A549 (cell line): Measurements from ENCODE around the gene KLHL36. TPM values are rescaled to one million over a fixed set of nuclear protein-coding genes. Genes with fewer than 3 reads are reported as not detected.
A peak's percentile ranks its signal among the peaks of the same experiment; 100 is the strongest.

Experiments
- ATAC-seq, 2 experiments: fragments of 200-7000 bp in 1 of 2; fragments of >200 bp in 1 of 2; cut with Nextera tagmentation in 1 of 2; cut with Tn5 transposase in 1 of 2; 3 replicates each; pipeline versions ENCODE4 v1.8.0 to v1.9.1; 2018 to 2020; ENCODE audit warnings: mild to moderate bottlenecking in 1 of 2, moderate library complexity in 1 of 2
- CTCF ChIA-PET: fragments of 300-600 bp; sonication (Branson Sonifier 250); formaldehyde crosslinking; extraction: SDS; loops from one replicate; lab custom pipeline; 2021; ENCODE audit warnings: antibody characterized with exemption, inconsistent platforms; lab: Yijun Ruan, JAX
- POLR2A ChIA-PET: fragments of 350-600 bp; formaldehyde crosslinking; extraction: SDS; loops from one replicate; lab custom pipeline; 2021; ENCODE audit warnings: antibody characterized with exemption, inconsistent platforms; lab: Yijun Ruan, JAX
- DNase-seq, 2 experiments: peaks; one replicate each; pipeline versions ENCODE4 v3.0.0 to v3.0.0-alpha.2; 2011 to 2016; ENCODE audit warnings: low read depth in 1 of 2, low spot score in 1 of 2
- FAIRE-seq: peaks from 2 replicates; lab custom pipeline; 2011; peaks lifted over from hg19 to GRCh38; lab: Jason Lieb, UNC
- H3K27ac ChIP-seq, 2 experiments: fragments of >200 bp; sonication (Bioruptor Twin); formaldehyde crosslinking; 3 replicates each; pipeline ENCODE4 v1.5.1; 2016 to 2017
- H3K4me1 ChIP-seq: fragments of >200 bp; sonication (Bioruptor Twin); formaldehyde crosslinking; 3 replicates; pipeline ENCODE4 v1.6.1; 2016
- H3K4me2 ChIP-seq: fragments of >200 bp; sonication (Bioruptor Twin); formaldehyde crosslinking; 3 replicates; pipeline ENCODE4 v1.6.1; 2016
- H3K4me3 ChIP-seq: fragments of >200 bp; sonication (Bioruptor Twin); formaldehyde crosslinking; 3 replicates; pipeline ENCODE4 v1.5.1; 2016
- H3K9me3 ChIP-seq: fragments of >200 bp; sonication (Bioruptor Twin); formaldehyde crosslinking; 3 replicates; pipeline ENCODE4 v1.6.1; 2016
- ATOH8 ChIP-seq: fragments of 250-450 bp; sonication (Bioruptor Pico); IDR thresholded peaks from 2 replicates; pipeline ENCODE4 v1.5.0; 2020; ENCODE audit warnings: low read depth, mild to moderate bottlenecking, moderate library complexity
- CBX2 ChIP-seq: fragments of 200-600 bp; sonication (generic); IDR thresholded peaks from 2 replicates; pipeline ENCODE4 v1.6.1; 2016; ENCODE audit warnings: low read depth, mild to moderate bottlenecking, borderline replicate concordance
- CBX8 ChIP-seq: fragments of 200-600 bp; sonication (generic); IDR thresholded peaks from 2 replicates; pipeline ENCODE4 v1.6.1; 2016
- CEBPB ChIP-seq, 2 experiments: fragments of >200 bp in 1 of 2; sonication (Bioruptor Twin) in 1 of 2; formaldehyde crosslinking in 1 of 2; IDR thresholded peaks; 2 replicates each; pipeline ENCODE4 v1.6.1; 2012 to 2016
- CHD2 ChIP-seq: fragments of 150-350 bp; IDR thresholded peaks from 2 replicates; pipeline ENCODE4 v1.6.1; 2014; ENCODE audit warnings: low read length; ENCODE audit not compliant: partially characterized antibody
- EHF ChIP-seq: fragments of 250-450 bp; sonication (Bioruptor Pico); IDR thresholded peaks from 2 replicates; pipeline ENCODE4 v1.5.0; 2020; ENCODE audit warnings: mild to moderate bottlenecking
- EP300 ChIP-seq, 2 experiments: fragments of >200 bp; sonication (Bioruptor Twin); formaldehyde crosslinking; IDR thresholded peaks; 2 replicates in 1 of 2; 3 replicates in 1 of 2; pipeline ENCODE4 v1.6.1; 2016 to 2017
- FOSL2 ChIP-seq, 2 experiments: fragments of 450-650 bp in 1 of 2; fragments of >200 bp in 1 of 2; sonication (Bioruptor Twin) in 1 of 2; formaldehyde crosslinking; IDR thresholded peaks; 2 replicates each; pipeline versions ENCODE4 v1.5.0 to v1.6.1; 2016 to 2020; ENCODE audit warnings: mild to moderate bottlenecking in 1 of 2, moderate library complexity in 1 of 2
- FOXS1 ChIP-seq: fragments of 250-450 bp; sonication (Bioruptor Pico); IDR thresholded peaks from 2 replicates; pipeline ENCODE4 v1.5.0; 2020; ENCODE audit warnings: mild to moderate bottlenecking, moderate library complexity
- GATA3 ChIP-seq: IDR thresholded peaks from 2 replicates; pipeline ENCODE4 v1.6.1; 2012; ENCODE audit warnings: borderline replicate concordance
- HDAC2 ChIP-seq: fragments of 200-600 bp; sonication (generic); IDR thresholded peaks from 2 replicates; pipeline ENCODE4 v1.6.1; 2016
- HOXA7 ChIP-seq: fragments of 250-450 bp; sonication (Bioruptor Pico); IDR thresholded peaks from 2 replicates; pipeline ENCODE4 v1.5.0; 2020; ENCODE audit warnings: mild to moderate bottlenecking, moderate library complexity
- HOXB13 ChIP-seq: fragments of 250-450 bp; sonication (Bioruptor Pico); IDR thresholded peaks from 2 replicates; pipeline ENCODE4 v1.5.0; 2020; ENCODE audit warnings: low read depth, mild to moderate bottlenecking, moderate library complexity
- JUN ChIP-seq, 2 experiments: fragments of >200 bp; sonication (Bioruptor Twin); formaldehyde crosslinking; IDR thresholded peaks; 2 replicates in 1 of 2; 3 replicates in 1 of 2; pipeline ENCODE4 v1.6.1; 2016 to 2017
- JUNB ChIP-seq: fragments of >200 bp; sonication (Bioruptor Twin); formaldehyde crosslinking; IDR thresholded peaks from 2 replicates; pipeline ENCODE4 v1.6.1; 2016
- KDM1A ChIP-seq: fragments of 200-600 bp; sonication (generic); IDR thresholded peaks from 2 replicates; pipeline ENCODE4 v1.6.1; 2016; ENCODE audit warnings: low read depth, mild to moderate bottlenecking
- MAFK ChIP-seq: fragments of 450-650 bp; IDR thresholded peaks from 2 replicates; pipeline ENCODE4 v1.6.1; 2014; ENCODE audit not compliant: partially characterized antibody
- MAX ChIP-seq: IDR thresholded peaks from 2 replicates; pipeline ENCODE4 v1.6.1; 2012
- MAZ ChIP-seq: fragments of 150-350 bp; IDR thresholded peaks from 2 replicates; pipeline ENCODE4 v1.6.1; 2014; ENCODE audit warnings: antibody characterized with exemption, low read depth, low read length, borderline replicate concordance
- MYC ChIP-seq: IDR thresholded peaks from 2 replicates; pipeline ENCODE4 v1.6.1; 2012; ENCODE audit warnings: mild to moderate bottlenecking, inconsistent platforms, low read length, improper control_type of control experiment, borderline replicate concordance
- NFE2L2 ChIP-seq: fragments of 150-350 bp; conservative IDR thresholded peaks from 2 replicates; pipeline ENCODE4 v1.6.1; 2014; ENCODE audit warnings: low read length
- NPAS2 ChIP-seq: fragments of 250-450 bp; sonication (Bioruptor Pico); IDR thresholded peaks from 2 replicates; pipeline ENCODE4 v1.8.0; 2022; ENCODE audit warnings: mild to moderate bottlenecking, moderate library complexity, borderline replicate concordance
- PHF8 ChIP-seq: fragments of 200-600 bp; sonication (generic); IDR thresholded peaks from 2 replicates; pipeline ENCODE4 v1.6.1; 2016; ENCODE audit warnings: low read depth, mild to moderate bottlenecking, antibody characterized with exemption, moderate library complexity, borderline replicate concordance
- RAD21 ChIP-seq, 2 experiments: fragments of >200 bp in 1 of 2; sonication (Bioruptor Twin) in 1 of 2; formaldehyde crosslinking in 1 of 2; IDR thresholded peaks in 1 of 2; conservative IDR thresholded peaks in 1 of 2; 2 replicates in 1 of 2; 3 replicates in 1 of 2; pipeline ENCODE4 v1.6.1; 2012 to 2018; ENCODE audit warnings: inconsistent platforms in 1 of 2
- RCOR1 ChIP-seq: fragments of 150-350 bp; IDR thresholded peaks from 2 replicates; pipeline ENCODE4 v1.6.1; 2014; ENCODE audit warnings: antibody characterized with exemption, low read length, low read depth
- SMC3 ChIP-seq: fragments of >200 bp; sonication (Bioruptor Twin); formaldehyde crosslinking; IDR thresholded peaks from 3 replicates; pipeline ENCODE4 v1.6.1; 2018; ENCODE audit warnings: inconsistent platforms
- ZFP36 ChIP-seq: fragments of 450-650 bp; IDR thresholded peaks from 2 replicates; pipeline ENCODE4 v1.6.1; 2014; ENCODE audit warnings: borderline replicate concordance; ENCODE audit not compliant: partially characterized antibody
- WGBS: methylation state at CpG from one replicate; pipeline ENCODE4 v1.1.6; 2017; ENCODE audit errors: missing lambda C conversion rate; 5-methylcytosine and 5-hydroxymethylcytosine counted together
- polyA plus RNA-seq, 4 experiments: library from polyadenylated mRNA; depleted of rRNA in 3 of 4; stranded (reverse); fragments of >200 nt; fragmentation: RNase III in 1 of 4; extraction: RNeasy Plus Mini Kit Qiagen cat#74134 plus additional on column Dnase treatment in 1 of 4; gene quantifications; 2 replicates in 3 of 4; 3 replicates in 1 of 4; pipeline ENCODE4 v1.2.3, GENCODE V29; 2011 to 2017
- TF ChIP-seq, protein P1 (sequence below): fragments of 450-650 bp; IDR thresholded peaks from 2 replicates; pipeline ENCODE4 v1.6.1; 2014; ENCODE audit warnings: antibody characterized with exemption
- TF ChIP-seq, protein P2 (sequence below): fragments of 250-450 bp; sonication (Bioruptor Pico); IDR thresholded peaks from 2 replicates; pipeline ENCODE4 v1.5.0; 2021; ENCODE audit warnings: mild to moderate bottlenecking, moderate library complexity, borderline replicate concordance
- TF ChIP-seq, protein P3 (sequence below): IDR thresholded peaks from 2 replicates; pipeline ENCODE4 v1.6.1; 2012; ENCODE audit warnings: low read depth, borderline replicate concordance
- TF ChIP-seq, protein P4 (sequence below): fragments of >200 bp; sonication (Bioruptor Twin); formaldehyde crosslinking; IDR thresholded peaks from 3 replicates; pipeline ENCODE4 v1.6.1; 2016
- TF ChIP-seq, protein P5 (sequence below): IDR thresholded peaks from 2 replicates; pipeline ENCODE4 v1.6.1; 2012

The KLHL36 gene
- polyA plus RNA-seq, 2 of the 4 experiments (the other 2 are of a cell fraction) = 20.0 to 21.0 TPM

GRCh38 chr16:84618581-84619460 is 29.5 kb upstream of the KLHL36 start:
- TF ChIP-seq KDM1A (no peak), EP300 (IDR thresholded peaks at IDR 0.05) (peak in 1 of 2 experiments; percentile 76; a peak in 1 of 5 replicates), ATOH8 (no peak), EHF (CRISPR knock-in tag) (no peak), NPAS2 (CRISPR knock-in tag) (no peak), MAFK (peak; percentile 11), RAD21 (conservative IDR thresholded peaks at IDR 0.05 in 1 of 2, IDR thresholded peaks at IDR 0.05 in 1 of 2) (peak in 1 of 2 experiments; percentile 34; a peak in 1 of 5 replicates), MAZ (no peak), CEBPB (IDR thresholded peaks at IDR 0.05) (peak in 1 of 2 experiments; percentile 75; a peak in 2 of 4 replicates), CHD2 (no peak), NFE2L2 (no peak), CBX8 (no peak), MYC (peak; percentile 51; the same call in 1 of the 2 replicates), PHF8 (no peak), JUNB (peak; percentile 92), HOXA7 (CRISPR knock-in tag) (no peak), RCOR1 (no peak), FOSL2 (IDR thresholded peaks at IDR 0.05) (peak; percentile 95), FOSL2 (CRISPR knock-in tag; IDR thresholded peaks at IDR 0.05) (peak; percentile 98), HOXB13 (no peak), CBX2 (no peak), GATA3 (peak; percentile 76; the same call in 1 of the 2 replicates), FOXS1 (CRISPR knock-in tag) (0 out of 2 replicates have a peak, but pooled peaks have one; percentile 38), HDAC2 (no peak), JUN (IDR thresholded peaks at IDR 0.05) (peak; percentile 23 to 56; a peak in 2 of 5 replicates), ZFP36 (no peak), MAX (peak; percentile 85), SMC3 (0 out of 3 replicates have a peak, but pooled peaks have one; percentile 11)
- TF ChIP-seq, protein P1, sequence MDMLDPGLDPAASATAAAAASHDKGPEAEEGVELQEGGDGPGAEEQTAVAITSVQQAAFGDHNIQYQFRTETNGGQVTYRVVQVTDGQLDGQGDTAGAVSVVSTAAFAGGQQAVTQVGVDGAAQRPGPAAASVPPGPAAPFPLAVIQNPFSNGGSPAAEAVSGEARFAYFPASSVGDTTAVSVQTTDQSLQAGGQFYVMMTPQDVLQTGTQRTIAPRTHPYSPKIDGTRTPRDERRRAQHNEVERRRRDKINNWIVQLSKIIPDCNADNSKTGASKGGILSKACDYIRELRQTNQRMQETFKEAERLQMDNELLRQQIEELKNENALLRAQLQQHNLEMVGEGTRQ = no peak
- TF ChIP-seq, protein P2, sequence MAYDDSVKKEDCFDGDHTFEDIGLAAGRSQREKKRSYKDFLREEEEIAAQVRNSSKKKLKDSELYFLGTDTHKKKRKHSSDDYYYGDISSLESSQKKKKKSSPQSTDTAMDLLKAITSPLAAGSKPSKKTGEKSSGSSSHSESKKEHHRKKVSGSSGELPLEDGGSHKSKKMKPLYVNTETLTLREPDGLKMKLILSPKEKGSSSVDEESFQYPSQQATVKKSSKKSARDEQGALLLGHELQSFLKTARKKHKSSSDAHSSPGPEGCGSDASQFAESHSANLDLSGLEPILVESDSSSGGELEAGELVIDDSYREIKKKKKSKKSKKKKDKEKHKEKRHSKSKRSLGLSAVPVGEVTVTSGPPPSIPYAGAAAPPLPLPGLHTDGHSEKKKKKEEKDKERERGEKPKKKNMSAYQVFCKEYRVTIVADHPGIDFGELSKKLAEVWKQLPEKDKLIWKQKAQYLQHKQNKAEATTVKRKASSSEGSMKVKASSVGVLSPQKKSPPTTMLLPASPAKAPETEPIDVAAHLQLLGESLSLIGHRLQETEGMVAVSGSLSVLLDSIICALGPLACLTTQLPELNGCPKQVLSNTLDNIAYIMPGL (CRISPR knock-in tag) = no peak
- TF ChIP-seq, protein P3, sequence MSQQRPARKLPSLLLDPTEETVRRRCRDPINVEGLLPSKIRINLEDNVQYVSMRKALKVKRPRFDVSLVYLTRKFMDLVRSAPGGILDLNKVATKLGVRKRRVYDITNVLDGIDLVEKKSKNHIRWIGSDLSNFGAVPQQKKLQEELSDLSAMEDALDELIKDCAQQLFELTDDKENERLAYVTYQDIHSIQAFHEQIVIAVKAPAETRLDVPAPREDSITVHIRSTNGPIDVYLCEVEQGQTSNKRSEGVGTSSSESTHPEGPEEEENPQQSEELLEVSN = peak; percentile 27; the same call in 1 of the 2 replicates
- TF ChIP-seq, protein P4, sequence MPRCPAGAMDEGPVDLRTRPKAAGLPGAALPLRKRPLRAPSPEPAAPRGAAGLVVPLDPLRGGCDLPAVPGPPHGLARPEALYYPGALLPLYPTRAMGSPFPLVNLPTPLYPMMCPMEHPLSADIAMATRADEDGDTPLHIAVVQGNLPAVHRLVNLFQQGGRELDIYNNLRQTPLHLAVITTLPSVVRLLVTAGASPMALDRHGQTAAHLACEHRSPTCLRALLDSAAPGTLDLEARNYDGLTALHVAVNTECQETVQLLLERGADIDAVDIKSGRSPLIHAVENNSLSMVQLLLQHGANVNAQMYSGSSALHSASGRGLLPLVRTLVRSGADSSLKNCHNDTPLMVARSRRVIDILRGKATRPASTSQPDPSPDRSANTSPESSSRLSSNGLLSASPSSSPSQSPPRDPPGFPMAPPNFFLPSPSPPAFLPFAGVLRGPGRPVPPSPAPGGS = peak; percentile 60; the same call in 1 of the 3 replicates
- TF ChIP-seq, protein P5, sequence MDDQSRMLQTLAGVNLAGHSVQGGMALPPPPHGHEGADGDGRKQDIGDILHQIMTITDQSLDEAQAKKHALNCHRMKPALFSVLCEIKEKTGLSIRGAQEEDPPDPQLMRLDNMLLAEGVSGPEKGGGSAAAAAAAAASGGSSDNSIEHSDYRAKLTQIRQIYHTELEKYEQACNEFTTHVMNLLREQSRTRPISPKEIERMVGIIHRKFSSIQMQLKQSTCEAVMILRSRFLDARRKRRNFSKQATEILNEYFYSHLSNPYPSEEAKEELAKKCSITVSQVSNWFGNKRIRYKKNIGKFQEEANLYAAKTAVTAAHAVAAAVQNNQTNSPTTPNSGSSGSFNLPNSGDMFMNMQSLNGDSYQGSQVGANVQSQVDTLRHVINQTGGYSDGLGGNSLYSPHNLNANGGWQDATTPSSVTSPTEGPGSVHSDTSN = no peak
- FAIRE-seq = no peak
- ChIA-PET CTCF (interaction anchor here (0.6 to 7.1 kb wide), 5 partner anchors 16 to 108 kb away, joined by 3 to 284 read pairs (median 3); no protein-coding TSS in a partner anchor), POLR2A (interaction anchor here (1.3 to 4.1 kb wide), 8 partner anchors 11 to 114 kb away, joined by 4 to 19 read pairs (median 6); partner anchors contain the start of gene MEAK7)
- Histone ChIP-seq H3K9me3 (no peaks in the 10 kb centered on the region), H3K27ac (peak overlapping the region; percentile 82 to 98), H3K4me3 (peak overlapping the region; percentile 28), H3K4me2 (peak overlapping the region; percentile 77), H3K4me1 (peaks cover 48% of the 10 kb centered on the region)
- ATAC-seq = peak; percentile 77 to 82
- 3% methylated on average over 10 of the region's 12 CpGs for WGBS
- DNase-seq = peak; percentile 90 to 96
